GM12878 (cell line): ENCODE measurements around the gene OR52M1. TPM values are rescaled to one million over a fixed set of nuclear protein-coding genes. Genes with fewer than 3 reads are reported as not detected.

ENCODE experiments used
- ATAC-seq: fragments of 200-7000 bp; cut with Tn5 transposase; 3 replicates; pipeline ENCODE4 v1.9.1; 2020; ENCODE audit warnings: mild to moderate bottlenecking, moderate library complexity
- BruUV-seq: library from RNA; stranded (reverse); fragments of 400-500 nt; replicated peaks from 2 replicates; lab custom pipeline; 2021; lab: Mats Ljungman, UMichigan
- CTCF ChIA-PET: fragments of 300-600 bp; sonication (Branson Sonifier 250); formaldehyde crosslinking; extraction: SDS; loops from one replicate; lab custom pipeline; 2021; ENCODE audit warnings: inconsistent platforms; lab: Yijun Ruan, JAX
- POLR2A ChIA-PET: fragments of 350-600 bp; formaldehyde crosslinking; extraction: SDS; loops from one replicate; lab custom pipeline; 2021; ENCODE audit warnings: inconsistent platforms; lab: Charles Lee
- RAD21 ChIA-PET: fragments of 300-600 bp; sonication (Branson Sonifier 250); formaldehyde crosslinking; loops from one replicate; lab custom pipeline; 2023; ENCODE audit warnings: antibody characterized with exemption; ENCODE audit not compliant: unreplicated experiment; lab: Charles Lee
- SMC1A ChIA-PET: fragments of 300-600 bp; sonication (Branson Sonifier 250); formaldehyde crosslinking; loops from one replicate; lab custom pipeline; 2023; ENCODE audit not compliant: unreplicated experiment, uncharacterized antibody; lab: Charles Lee
- DNase-seq: peaks from one replicate; pipeline ENCODE4 v3.0.0-alpha.2; 2011; ENCODE audit warnings: low read depth, low spot score
- FAIRE-seq: peaks from 3 replicates; lab custom pipeline; 2011; peaks lifted over from hg19 to GRCh38; lab: Jason Lieb, UNC
- H2AFZ ChIP-seq: 2 replicates; pipeline ENCODE4 v1.6.0; 2011; ENCODE audit warnings: low read depth, low read length, control low read depth; ENCODE audit not compliant: control insufficient read depth
- H3K27ac ChIP-seq: 2 replicates; pipeline ENCODE4 v1.5.1; 2011; ENCODE audit warnings: control low read depth; ENCODE audit not compliant: control insufficient read depth, insufficient read depth
- H3K27me3 ChIP-seq, 2 experiments: replicated peaks in 1 of 2; 2 replicates each; pipeline versions ENCODE4 v1.6.0 to v1.6.1; 2011; ENCODE audit warnings: low read length in 1 of 2; ENCODE audit not compliant: control insufficient read depth in 2 of 2, insufficient read depth in 2 of 2
- H3K36me3 ChIP-seq, 2 experiments: 2 replicates each; pipeline ENCODE4 v1.5.1; 2011; ENCODE audit warnings: low read length in 1 of 2; ENCODE audit not compliant: control insufficient read depth in 2 of 2, insufficient read depth in 2 of 2
- H3K4me1 ChIP-seq: 2 replicates; pipeline ENCODE4 v1.6.1; 2011; ENCODE audit warnings: mild to moderate bottlenecking, low read length, moderate library complexity, mixed read lengths; ENCODE audit not compliant: control insufficient read depth, insufficient read depth
- H3K4me2 ChIP-seq: 2 replicates; pipeline ENCODE4 v1.6.0; 2011; ENCODE audit warnings: control low read depth; ENCODE audit not compliant: control insufficient read depth, insufficient read depth
- H3K4me3 ChIP-seq: fragments of 200-600 bp; sonication (generic); 2 replicates; pipeline ENCODE4 v1.5.1; 2016
- H3K79me2 ChIP-seq: 2 replicates; pipeline ENCODE4 v1.6.0; 2011; ENCODE audit warnings: low read length; ENCODE audit not compliant: control insufficient read depth, insufficient read depth
- H3K9ac ChIP-seq: 2 replicates; pipeline ENCODE4 v1.8.0; 2011; ENCODE audit warnings: low read length, control low read depth, mixed read lengths; ENCODE audit not compliant: control insufficient read depth, insufficient read depth
- H3K9me3 ChIP-seq: replicated peaks from 3 replicates; pipeline ENCODE4 v1.5.1; 2011; ENCODE audit warnings: mild to moderate bottlenecking, low read length; ENCODE audit not compliant: control insufficient read depth, insufficient read depth
- H4K20me1 ChIP-seq: 2 replicates; pipeline ENCODE4 v1.6.0; 2011; ENCODE audit not compliant: control insufficient read depth, insufficient read depth
- CHD4 ChIP-seq: fragments of 200-600 bp; sonication (generic); IDR thresholded peaks from 2 replicates; pipeline ENCODE4 v1.6.1; 2016; ENCODE audit warnings: mild to moderate bottlenecking
- DPF2 ChIP-seq: fragments of 450-650 bp; IDR thresholded peaks from 2 replicates; pipeline ENCODE4 v1.6.1; 2017; ENCODE audit warnings: mild to moderate bottlenecking
- GABPA ChIP-seq: IDR thresholded peaks from 2 replicates; pipeline ENCODE4 v1.6.1; 2014; ENCODE audit warnings: antibody characterized with exemption, low read depth, mild to moderate bottlenecking, inconsistent platforms
- MXI1 ChIP-seq: fragments of 150-350 bp; IDR thresholded peaks from 2 replicates; pipeline ENCODE4 v1.6.1; 2011; ENCODE audit warnings: low read depth, mild to moderate bottlenecking, inconsistent platforms, low read length, improper control_type of control experiment
- NBN ChIP-seq: fragments of 450-650 bp; IDR thresholded peaks from 2 replicates; pipeline ENCODE4 v1.6.1; 2016
- NRF1 ChIP-seq: conservative IDR thresholded peaks from 2 replicates; pipeline ENCODE4 v1.6.1; 2011; ENCODE audit warnings: mild to moderate bottlenecking, low read depth, low read length, improper control_type of control experiment
- PKNOX1 ChIP-seq: fragments of 450-650 bp; IDR thresholded peaks from 2 replicates; pipeline ENCODE4 v1.6.1; 2016; ENCODE audit warnings: mild to moderate bottlenecking
- PRDM15 ChIP-seq: fragments of 450-650 bp; formaldehyde crosslinking; IDR thresholded peaks from 2 replicates; pipeline ENCODE4 v1.4.0; 2020; ENCODE audit warnings: mild to moderate bottlenecking, moderate library complexity
- STAT1 ChIP-seq: fragments of 450-650 bp; conservative IDR thresholded peaks from 2 replicates; pipeline ENCODE4 v1.6.1; 2014; ENCODE audit warnings: antibody characterized with exemption, mild to moderate bottlenecking
- TCF3 ChIP-seq: IDR thresholded peaks from 2 replicates; pipeline ENCODE4 v1.6.1; 2012; ENCODE audit warnings: low read depth, mild to moderate bottlenecking, low read length, borderline replicate concordance; ENCODE audit not compliant: insufficient read depth
- TCF7 ChIP-seq: IDR thresholded peaks from 2 replicates; pipeline ENCODE4 v1.6.1; 2014; ENCODE audit warnings: antibody characterized with exemption, borderline replicate concordance
- USF1 ChIP-seq: IDR thresholded peaks from 2 replicates; pipeline ENCODE4 v1.6.1; 2011; ENCODE audit warnings: borderline replicate concordance, low read depth, mild to moderate bottlenecking, moderate library complexity, mixed read lengths, low read length; ENCODE audit not compliant: insufficient read depth; ENCODE audit errors: extremely low read length
- ZBTB33 ChIP-seq: fragments of 450-650 bp; IDR thresholded peaks from 2 replicates; pipeline ENCODE4 v1.6.1; 2017; ENCODE audit warnings: mild to moderate bottlenecking
- ZNF384 ChIP-seq: IDR thresholded peaks from 2 replicates; pipeline ENCODE4 v1.6.1; 2012; ENCODE audit warnings: low read depth, mild to moderate bottlenecking, low read length, improper control_type of control experiment, borderline replicate concordance
- ZZZ3 ChIP-seq: IDR thresholded peaks from 2 replicates; pipeline ENCODE4 v1.6.1; 2011; ENCODE audit warnings: low read depth; ENCODE audit not compliant: control insufficient read depth, insufficient read length
- WGBS: methylation state at CpG from one replicate; pipeline ENCODE4 v1.1.6; 2016; ENCODE audit warnings: low lambda C conversion rate; ENCODE audit not compliant: insufficient replicate concordance, insufficient coverage; ENCODE audit errors: missing lambda C conversion rate; 5-methylcytosine and 5-hydroxymethylcytosine counted together
- in situ Hi-C: fragments of 300-500 bp; cut with MboI; formaldehyde crosslinking; loops from 9 replicates; pipeline ENCODE4 v1.14.3; 2018; ENCODE audit warnings: mixed read lengths
- intact Hi-C: fragments of 100-400 bp; cut with micrococcal nuclease; formaldehyde crosslinking; loops from one replicate; pipeline ENCODE4 v1.14.2; 2022; ENCODE audit not compliant: unreplicated experiment
- polyA plus RNA-seq, 11 experiments: library from polyadenylated mRNA; depleted of rRNA in 4 of 11; unstranded in 6 of 11; stranded (reverse) in 5 of 11; fragments of >200 nt; fragmentation: Nextera tagmentation in 4 of 11; fragmentation: Illumina TruSeq in 1 of 11; extraction: Ambion mirVana in 4 of 11; extraction: Trizol in 1 of 11; gene quantifications; 1 replicate in 1 of 11; 2 replicates in 10 of 11; pipeline versions ENCODE4 v1.2.1 to v1.2.3, GENCODE V29; 2011 to 2016; ENCODE audit warnings: inconsistent platforms in 2 of 11, missing spikeins in 2 of 11, low read depth in 1 of 11
- total RNA-seq, 4 experiments: library from RNA; depleted of rRNA in 3 of 4; stranded (reverse); fragments of >200 nt in 3 of 4; fragmentation: Illumina TruSeq in 1 of 4; extraction: Trizol in 1 of 4; gene quantifications; 2 replicates each; pipeline versions ENCODE4 v1.2.1 to v1.2.3, GENCODE V29; 2013 to 2021

Gene OR52M1
- total and polyA plus RNA-seq, 10 of the 15 experiments (the other 5 are each of a cell fraction or from before 2014, with no cell fraction given): not detected

GRCh38 chr11:4514196-4514595, 30.8 kb upstream of the OR52M1 start:
- TF ChIP-seq CHD4: no peak
- TF ChIP-seq STAT1: no peak
- TF ChIP-seq DPF2: no peak
- no peak for TF ChIP-seq PRDM15
- no peak for TF ChIP-seq TCF3
- TF ChIP-seq ZBTB33: no peak
- TF ChIP-seq TCF7: no peak
- TF ChIP-seq GABPA: no peak
- no peak for TF ChIP-seq ZZZ3
- no peak for TF ChIP-seq ZNF384
- no peak for TF ChIP-seq PKNOX1
- no peak for TF ChIP-seq NBN
- no peak for TF ChIP-seq USF1
- no peak for TF ChIP-seq NRF1
- no peak for TF ChIP-seq MXI1
- TF ChIP-seq, all 136 proteins: peak for 0
- Histone ChIP-seq H3K9ac (no peak overlapping the region), H4K20me1 (no peaks in the 10 kb centered on the region), H3K27ac (no peak overlapping the region), H3K27me3 (no peaks in the 10 kb centered on the region), H3K9me3 (no peaks in the 10 kb centered on the region), H3K4me3 (no peak overlapping the region), H3K4me1 (no peaks in the 10 kb centered on the region), H3K79me2 (no peaks in the 10 kb centered on the region), H3K36me3 (no peaks in the 10 kb centered on the region), H2AFZ (no peak overlapping the region), H3K4me2 (no peak overlapping the region)
- no peak for FAIRE-seq
- in situ Hi-C loops (no loop called here), intact Hi-C loops (no loop called here)
- ChIA-PET CTCF (no interaction called here), POLR2A (no interaction called here), RAD21 (no interaction called here), SMC1A (no interaction called here)
- ATAC-seq: no peak
- BruUV-seq: no TSS peak
- no peak for DNase-seq
- WGBS: 5% methylated on average over 1 of the region's 1 CpG
